ENCODE results near the gene RHBDF2.

DNA sequence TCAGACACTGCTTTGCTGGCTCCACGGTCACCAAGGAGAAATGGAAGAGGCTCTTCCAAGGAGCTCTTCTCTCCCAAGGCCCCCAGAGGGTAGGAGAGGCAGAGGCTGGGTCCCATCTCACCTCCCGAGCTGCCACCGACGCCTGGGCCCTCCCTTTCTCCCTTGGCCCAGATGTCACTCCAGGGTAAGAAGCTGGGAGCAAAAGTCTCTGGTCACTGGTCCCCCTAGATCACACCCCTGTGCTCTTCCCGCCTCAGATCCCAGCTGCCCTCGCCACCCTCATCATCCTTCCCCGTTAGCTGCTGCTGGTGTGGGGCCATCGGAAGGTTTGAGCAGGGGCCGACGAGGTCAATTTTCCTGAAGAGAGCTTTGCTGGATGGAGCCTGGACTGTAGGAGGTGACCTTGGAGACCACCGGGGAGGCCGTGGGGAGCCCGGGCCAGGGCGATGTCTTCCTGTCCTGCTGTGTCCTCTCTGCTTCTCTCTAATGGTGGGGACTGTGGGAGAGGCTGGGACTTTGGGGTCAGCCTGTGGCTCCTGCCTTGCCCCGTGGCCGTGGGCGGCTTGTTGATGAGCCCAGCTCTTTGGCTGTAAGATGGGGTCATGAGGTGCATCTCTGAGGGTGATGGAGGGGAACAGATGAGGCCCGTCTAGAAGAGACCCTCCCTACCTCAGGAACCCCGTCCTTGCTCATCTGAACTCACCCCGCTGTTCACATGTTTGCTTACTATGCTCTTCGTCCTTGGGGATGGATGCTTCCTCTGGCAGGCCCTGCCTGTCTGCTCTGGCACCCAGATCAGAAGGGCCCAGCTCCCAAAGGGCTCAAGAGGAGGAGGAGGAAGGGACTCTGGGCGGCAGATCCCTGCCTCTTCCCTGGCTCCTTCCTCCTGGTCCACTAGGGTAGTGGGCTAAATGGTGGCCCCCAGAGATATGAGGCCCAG is 11.4 kb upstream of the RHBDF2 start:
- TF ChIP-seq POLR2AphosphoS5 (IDR thresholded peaks at IDR 0.05; ENCODE audit: low read depth, low read length) (no peak), REST (IDR thresholded peaks at IDR 0.05; ENCODE audit: insufficient read depth in 1 of 2, low read depth in 2 of 2, low read length in 2 of 2) (no peak), TAF1 (IDR thresholded peaks at IDR 0.05; ENCODE audit: borderline replicate concordance, insufficient read depth, low read length) (no peak)
